Endothelial cell of umbilical vein (primary cell): ENCODE measurements around the gene M1AP. TPM values are rescaled to one million over a fixed set of nuclear protein-coding genes. Genes with fewer than 3 reads are reported as not detected.

Experiments used
- BruUV-seq: library from RNA; stranded (reverse); fragments of 400-500 nt; replicated peaks from 2 replicates; lab custom pipeline; 2021; lab: Mats Ljungman, UMichigan
- CTCF ChIA-PET: fragments of 300-600, 350-600 bp; sonication (Branson Sonifier 250); formaldehyde crosslinking; loops from one replicate; lab custom pipeline; 2021; ENCODE audit warnings: antibody characterized with exemption, inconsistent platforms; lab: Charles Lee
- POLR2A ChIA-PET: fragments of 300-600, 350-600 bp; sonication (Branson Sonifier 250); formaldehyde crosslinking; loops from one replicate; lab custom pipeline; 2021; ENCODE audit warnings: antibody characterized with exemption, inconsistent platforms; lab: Charles Lee
- DNase-seq: peaks from one replicate; pipeline ENCODE4 v3.0.0-alpha.2; 2011; ENCODE audit warnings: low read depth, low spot score
- FAIRE-seq: peaks from 2 replicates; lab custom pipeline; 2011; peaks lifted over from hg19 to GRCh38; lab: Jason Lieb, UNC
- H2AFZ ChIP-seq: 2 replicates; pipeline ENCODE4 v1.6.0; 2012; ENCODE audit warnings: low read depth, low read length, control low read depth, inconsistent platforms
- H3K27ac ChIP-seq: 2 replicates; pipeline ENCODE4 v1.5.1; 2011; ENCODE audit warnings: low read depth, mild to moderate bottlenecking, control low read depth, low read length, moderate library complexity; ENCODE audit not compliant: insufficient read depth
- H3K27me3 ChIP-seq, 2 experiments: 2 replicates each; pipeline versions ENCODE4 v1.6.0 to v1.6.1; 2011; ENCODE audit warnings: low read length in 2 of 2, mixed read lengths in 1 of 2; ENCODE audit not compliant: control insufficient read depth in 2 of 2, insufficient read depth in 2 of 2
- H3K36me3 ChIP-seq, 2 experiments: 2 replicates in 1 of 2; 3 replicates in 1 of 2; pipeline ENCODE4 v1.5.1; 2011; ENCODE audit warnings: low read length in 2 of 2, mild to moderate bottlenecking in 1 of 2, moderate library complexity in 1 of 2; ENCODE audit not compliant: control insufficient read depth in 2 of 2, insufficient read depth in 2 of 2; ENCODE audit errors: extremely low read depth in 1 of 2
- H3K4me1 ChIP-seq: 3 replicates; pipeline ENCODE4 v1.5.1; 2011; ENCODE audit warnings: mild to moderate bottlenecking, low read length; ENCODE audit not compliant: control insufficient read depth, insufficient read depth; ENCODE audit errors: extremely low read depth
- H3K4me2 ChIP-seq: 2 replicates; pipeline ENCODE4 v1.6.1; 2011; ENCODE audit warnings: low read length, control low read depth, mixed read lengths; ENCODE audit not compliant: insufficient read depth
- H3K4me3 ChIP-seq, 3 experiments: fragments of 200-600 bp in 1 of 3; sonication (generic), shearing (Covaris generic) in 1 of 3; replicated peaks in 1 of 3; 2 replicates each; pipeline ENCODE4 v1.5.1; 2011 to 2016; ENCODE audit warnings: control low read depth in 3 of 3, low read length in 3 of 3, mild to moderate bottlenecking in 2 of 3, inconsistent platforms in 1 of 3, low read depth in 1 of 3, moderate library complexity in 1 of 3; ENCODE audit not compliant: insufficient read depth in 1 of 3
- H3K79me2 ChIP-seq: 2 replicates; pipeline ENCODE4 v1.6.0; 2012; ENCODE audit warnings: low read length, inconsistent platforms; ENCODE audit not compliant: control insufficient read depth, insufficient read depth
- H3K9ac ChIP-seq: replicated peaks from 2 replicates; pipeline ENCODE3; 2011; ENCODE audit warnings: low read length, control low read depth; ENCODE audit not compliant: insufficient read depth; ENCODE audit errors: extremely low read depth
- H3K9me1 ChIP-seq: replicated peaks from 3 replicates; pipeline ENCODE4 v1.6.0; 2011; ENCODE audit warnings: mild to moderate bottlenecking, low read length; ENCODE audit not compliant: control insufficient read depth, insufficient read depth; ENCODE audit errors: extremely low read depth
- H3K9me3 ChIP-seq: replicated peaks from 2 replicates; pipeline ENCODE4 v1.5.1; 2012; ENCODE audit warnings: low read length, inconsistent platforms; ENCODE audit not compliant: control insufficient read depth, insufficient read depth
- H4K20me1 ChIP-seq: replicated peaks from 2 replicates; pipeline ENCODE3; 2011; ENCODE audit warnings: mild to moderate bottlenecking, low read length; ENCODE audit not compliant: control insufficient read depth, insufficient read depth; ENCODE audit errors: extremely low read depth
- FOS ChIP-seq: IDR thresholded peaks from 2 replicates; pipeline ENCODE4 v1.6.1; 2011; ENCODE audit warnings: mild to moderate bottlenecking, low read length, moderate library complexity, borderline replicate concordance; ENCODE audit not compliant: insufficient read depth
- JUN ChIP-seq: IDR thresholded peaks from 2 replicates; pipeline ENCODE4 v1.6.1; 2011; ENCODE audit warnings: borderline replicate concordance, low read depth; ENCODE audit not compliant: insufficient read length, insufficient read depth
- MYC ChIP-seq: IDR thresholded peaks from one replicate; pipeline ENCODE4 v1.6.1; 2011; ENCODE audit warnings: mild to moderate bottlenecking, low read depth, low read length
- POLR2A ChIP-seq: IDR thresholded peaks from 2 replicates; pipeline ENCODE4 v1.6.1; 2012; ENCODE audit warnings: low read depth, mild to moderate bottlenecking, control low read depth, low read length
- POLR2AphosphoS5 ChIP-seq: IDR thresholded peaks from 2 replicates; pipeline ENCODE4 v1.6.1; 2012; ENCODE audit warnings: low read depth, mild to moderate bottlenecking, control low read depth, low read length, moderate library complexity; ENCODE audit not compliant: insufficient read depth
- dilution Hi-C: fragments of 300-500 bp; cut with MboI; formaldehyde crosslinking; loops from one replicate; pipeline ENCODE4 v1.15.0; 2019; ENCODE audit warnings: low sequenced_read_pairs; ENCODE audit not compliant: extremely low pct_ligation_motif_present
- intact Hi-C: fragments of 100-400 bp; cut with micrococcal nuclease; formaldehyde crosslinking; loops from one replicate; pipeline ENCODE4 v1.10.0; 2022
- polyA plus RNA-seq, 4 experiments: library from polyadenylated mRNA; depleted of rRNA in 3 of 4; stranded (reverse) in 3 of 4; unstranded in 1 of 4; fragments of >200 nt; gene quantifications; 2 replicates each; pipeline versions ENCODE4 v1.2.1 to v1.2.3, GENCODE V29; 2011 to 2012; ENCODE audit warnings: missing spikeins in 1 of 4
- total RNA-seq: library from RNA; stranded (reverse); gene quantifications from 2 replicates; pipeline ENCODE4 v1.2.3, GENCODE V29; 2021
- TF ChIP-seq, protein P1 (sequence below), 2 donors: IDR thresholded peaks; 1 replicate in 1 of 2; 2 replicates in 1 of 2; pipeline ENCODE4 v1.5.1; 2011; ENCODE audit warnings: low read length in 2 of 2, mild to moderate bottlenecking in 2 of 2, moderate library complexity in 2 of 2, control low read depth in 1 of 2, inconsistent platforms in 1 of 2, low read depth in 1 of 2; ENCODE audit not compliant: insufficient read depth in 1 of 2; ENCODE audit errors: extremely low read depth in 1 of 2

M1AP gene
- total and polyA plus RNA-seq, 2 donors (not counting 3 experiments of a cell fraction or from before 2014, with no cell fraction given): 0.04 TPM; not detected in 1

DNA sequence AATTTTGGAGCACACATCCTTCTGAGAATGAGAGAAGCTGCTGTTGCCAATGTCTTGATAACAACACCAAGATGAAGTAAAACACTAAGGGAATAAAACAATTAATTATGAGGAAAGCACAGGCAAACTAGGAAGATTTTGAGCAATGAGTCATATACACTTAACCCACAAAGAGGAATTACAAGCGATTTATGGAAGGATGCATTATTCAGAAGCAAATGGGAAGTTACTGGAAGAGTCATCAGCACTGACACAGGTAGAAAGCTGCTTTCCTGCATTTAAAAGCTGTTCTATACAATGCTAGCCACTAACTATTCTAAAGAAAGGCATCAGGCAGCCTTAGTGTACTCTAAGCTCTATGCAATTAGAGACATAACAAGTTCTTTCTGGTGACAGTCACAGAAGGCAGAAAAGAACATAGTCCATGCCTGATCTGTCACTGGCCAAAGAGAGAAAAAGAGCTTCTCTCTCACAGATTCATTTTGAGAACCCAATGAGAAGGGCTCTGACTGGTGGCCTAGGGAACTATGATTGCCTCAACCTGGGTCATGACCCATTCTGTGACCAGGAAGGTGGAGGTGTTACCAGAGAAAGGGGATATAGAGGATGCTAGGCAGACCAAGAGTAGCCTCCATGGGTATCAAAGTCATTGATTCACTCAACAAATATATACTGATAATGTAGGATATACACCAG lies 45.4 kb downstream of the M1AP start:
- TF ChIP-seq FOS: peak; percentile 29
- TF ChIP-seq MYC: no peak
- no peak for TF ChIP-seq JUN
- H4K20me1 ChIP-seq: no peaks in the 10 kb centered on the region
- no TSS peak for BruUV-seq
- CTCF ChIA-PET: interaction anchor here (0.6 to 2.1 kb wide), 5 partner anchors 9 to 942 kb away, joined by 3 to 5 read pairs (median 3); partner anchors contain the start of genes CCDC142 and TTC31
- H3K79me2 ChIP-seq: no peaks in the 10 kb centered on the region
- no peak for DNase-seq
- H3K4me2 ChIP-seq: no peak overlapping the region
- no peaks in the 10 kb centered on the region for H3K4me1 ChIP-seq
- H3K4me3 ChIP-seq: no peak overlapping the region
- no peaks in the 10 kb centered on the region for H3K36me3 ChIP-seq
- H3K9me1 ChIP-seq: no peaks in the 10 kb centered on the region
- dilution Hi-C loops (no loop called here), intact Hi-C loops (no loop called here)
- H3K9ac ChIP-seq: no peak overlapping the region
- FAIRE-seq: no peak
- no peak overlapping the region for H2AFZ ChIP-seq
- H3K9me3 ChIP-seq: no peaks in the 10 kb centered on the region
- no peak overlapping the region for H3K27ac ChIP-seq
- peaks cover 7 to 42% of the 10 kb centered on the region in 2 experiments for H3K27me3 ChIP-seq
- POLR2A ChIA-PET: no interaction called here

DNA sequence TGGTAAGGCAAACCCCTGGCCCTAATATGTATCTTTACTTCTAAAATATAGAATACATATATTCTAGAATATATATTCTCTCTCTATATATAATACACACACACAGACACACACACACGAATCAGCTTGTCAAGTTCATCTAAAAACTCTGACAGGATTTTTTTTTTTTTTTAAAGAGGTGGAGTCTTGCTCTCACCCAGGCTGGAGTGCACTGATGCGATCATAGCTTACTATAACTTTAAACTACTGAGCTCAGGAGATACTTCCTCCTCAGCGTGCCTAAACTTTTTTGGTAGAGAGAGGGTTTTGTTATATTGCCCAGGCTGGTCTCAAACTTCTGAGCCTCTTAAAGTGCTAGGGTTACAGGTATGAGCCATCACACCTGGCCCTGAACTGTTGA lies 48.5 kb downstream of the M1AP start:
- Histone ChIP-seq H2AFZ (no peak overlapping the region), H3K9ac (no peak overlapping the region), H3K79me2 (no peaks in the 10 kb centered on the region), H3K4me2 (no peak overlapping the region), H3K4me1 (no peaks in the 10 kb centered on the region), H3K4me3 (no peak overlapping the region), H3K9me1 (no peaks in the 10 kb centered on the region), H4K20me1 (no peaks in the 10 kb centered on the region), H3K36me3 (no peaks in the 10 kb centered on the region), H3K27ac (no peak overlapping the region), H3K27me3 (peaks cover 9 to 45% of the 10 kb centered on the region in 2 experiments), H3K9me3 (no peaks in the 10 kb centered on the region)
- BruUV-seq: no TSS peak
- dilution Hi-C loops: no loop called here
- DNase-seq (no peak), FAIRE-seq (no peak)
- TF ChIP-seq MYC (no peak), POLR2A (no peak), FOS (no peak), POLR2AphosphoS5 (no peak)
- TF ChIP-seq, protein P1, sequence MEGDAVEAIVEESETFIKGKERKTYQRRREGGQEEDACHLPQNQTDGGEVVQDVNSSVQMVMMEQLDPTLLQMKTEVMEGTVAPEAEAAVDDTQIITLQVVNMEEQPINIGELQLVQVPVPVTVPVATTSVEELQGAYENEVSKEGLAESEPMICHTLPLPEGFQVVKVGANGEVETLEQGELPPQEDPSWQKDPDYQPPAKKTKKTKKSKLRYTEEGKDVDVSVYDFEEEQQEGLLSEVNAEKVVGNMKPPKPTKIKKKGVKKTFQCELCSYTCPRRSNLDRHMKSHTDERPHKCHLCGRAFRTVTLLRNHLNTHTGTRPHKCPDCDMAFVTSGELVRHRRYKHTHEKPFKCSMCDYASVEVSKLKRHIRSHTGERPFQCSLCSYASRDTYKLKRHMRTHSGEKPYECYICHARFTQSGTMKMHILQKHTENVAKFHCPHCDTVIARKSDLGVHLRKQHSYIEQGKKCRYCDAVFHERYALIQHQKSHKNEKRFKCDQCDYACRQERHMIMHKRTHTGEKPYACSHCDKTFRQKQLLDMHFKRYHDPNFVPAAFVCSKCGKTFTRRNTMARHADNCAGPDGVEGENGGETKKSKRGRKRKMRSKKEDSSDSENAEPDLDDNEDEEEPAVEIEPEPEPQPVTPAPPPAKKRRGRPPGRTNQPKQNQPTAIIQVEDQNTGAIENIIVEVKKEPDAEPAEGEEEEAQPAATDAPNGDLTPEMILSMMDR (IDR thresholded peaks at IDR 0.05; ENCODE audit: extremely low read depth in 1 of 2, insufficient read depth in 1 of 2, low read depth in 1 of 2, low read length in 2 of 2): no peak
- POLR2A ChIA-PET: no interaction called here
- intact Hi-C loops: no loop called here
- CTCF ChIA-PET: interaction anchor here (1.6 kb wide), 1 partner anchor 14 kb away, joined by 3 read pairs; no protein-coding TSS in a partner anchor
